GM18507 (cell line): ENCODE data around the gene KMT2C.
"Not testable (repeated sequence)": the region's sequence is repeated elsewhere in the genome, so short reads cannot be mapped to it uniquely, and the experiment has no call there.

ENCODE experiments used
- DNase-seq: peaks from one replicate; pipeline ENCODE4 v3.0.0; 2011; ENCODE audit warnings: low read depth; ENCODE audit not compliant: insufficient read length; ENCODE audit errors: extremely low spot score
- FAIRE-seq: peaks from 2 replicates; lab custom pipeline; 2011; peaks lifted over from hg19 to GRCh38; lab: Jason Lieb, UNC

The KMT2C gene

GRCh38 chr7:152259645-152260044 lies 176.2 kb downstream of the KMT2C start:
- peak; percentile 35 for FAIRE-seq
- DNase-seq: not testable (repeated sequence)

GRCh38 chr7:152247851-152248250 lies 188.0 kb downstream of the KMT2C start:
- DNase-seq: not testable (repeated sequence)
- peak; percentile 75 for FAIRE-seq

DNA sequence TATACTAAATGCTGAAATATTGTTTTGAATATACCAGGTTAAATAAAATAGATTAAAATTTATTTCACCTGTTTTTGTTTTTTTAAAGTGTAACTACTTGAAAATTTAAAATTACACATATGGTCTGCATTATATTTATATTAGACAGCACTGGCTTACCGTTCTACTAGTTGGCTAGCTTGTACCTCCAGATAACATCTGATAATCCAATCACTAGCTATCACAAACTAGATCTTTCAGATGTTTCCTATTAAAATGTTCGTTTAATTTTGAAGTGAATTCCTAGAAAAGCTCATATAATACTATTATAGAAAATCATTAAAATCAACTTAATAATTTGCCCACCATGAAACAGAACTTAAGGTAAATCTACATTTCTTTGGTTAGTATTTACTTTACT lies 190.4 kb downstream of the KMT2C start:
- not testable (repeated sequence) for FAIRE-seq, DNase-seq

GRCh38 chr7:152243464-152243863 lies 192.3 kb downstream of the KMT2C start:
- not testable (repeated sequence) for DNase-seq, FAIRE-seq

- not testable (repeated sequence) for FAIRE-seq, DNase-seq
Measured at GRCh38 chr7:152241301-152241700, 194.5 kb downstream of the KMT2C start.

- not testable (repeated sequence) for DNase-seq, FAIRE-seq
Measured at GRCh38 chr7:152236306-152236705, 199.5 kb downstream of the KMT2C start.

DNA sequence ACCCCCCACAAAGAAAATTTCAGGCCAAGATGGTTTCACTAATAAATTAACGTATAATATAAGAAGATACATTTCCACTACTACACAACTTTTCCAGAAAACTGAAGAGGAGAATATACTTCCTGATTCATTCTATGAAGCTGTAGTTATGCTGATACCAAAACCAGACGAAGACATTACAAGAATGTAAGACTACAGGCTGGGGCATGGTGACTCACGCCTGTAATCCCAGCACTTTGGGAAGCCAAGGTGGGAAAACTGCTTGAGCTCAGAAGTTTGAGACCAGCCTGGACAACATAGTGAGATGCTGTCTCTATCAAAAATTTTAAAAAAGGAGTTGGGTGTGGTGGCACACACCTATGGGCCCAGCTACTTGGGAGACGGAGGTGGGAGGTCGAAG lies 201.4 kb downstream of the KMT2C start:
- FAIRE-seq, DNase-seq: not testable (repeated sequence)

- FAIRE-seq (no peak), DNase-seq (no peak)
Measured at GRCh38 chr7:152231089-152231488, 204.7 kb downstream of the KMT2C start.

DNA sequence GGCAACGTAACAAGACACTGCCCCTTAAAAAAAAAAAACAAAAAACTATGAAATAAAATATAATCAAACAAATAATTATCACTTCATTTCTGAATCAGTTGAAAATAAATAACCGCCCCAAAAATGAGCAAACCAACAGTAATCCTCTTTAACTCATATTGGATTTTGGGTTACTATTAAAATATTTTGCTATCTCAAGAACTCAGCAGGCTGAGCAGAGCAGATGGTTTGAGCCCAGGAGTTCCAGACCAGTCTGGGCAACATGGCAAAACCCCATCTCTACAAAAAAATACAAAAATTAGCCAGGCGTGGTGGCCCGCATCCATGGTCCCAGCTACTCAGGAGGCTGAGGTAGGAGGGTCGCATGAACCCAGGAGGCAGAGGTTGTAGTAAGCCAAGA lies 216.2 kb downstream of the KMT2C start:
- FAIRE-seq, DNase-seq: not testable (repeated sequence)

DNA sequence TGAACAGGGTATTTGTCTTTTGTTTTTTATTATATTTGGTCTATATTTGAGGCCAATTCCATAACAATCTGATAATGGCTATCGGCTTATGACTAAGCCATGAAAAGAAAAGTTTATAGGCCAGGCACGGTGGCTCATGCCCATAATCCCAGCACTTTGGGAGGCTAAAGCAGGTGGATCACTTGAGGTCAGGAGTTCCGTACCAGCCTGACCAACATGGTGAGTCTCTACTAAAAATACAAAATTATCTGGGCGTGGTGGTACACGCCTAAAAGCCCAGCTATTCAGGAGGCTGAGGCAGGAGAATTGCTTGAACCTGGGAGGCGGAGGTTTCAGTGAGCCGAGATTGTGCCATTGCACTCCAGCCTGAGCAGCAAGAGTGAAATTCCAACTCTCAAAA lies 227.0 kb downstream of the KMT2C start:
- FAIRE-seq, DNase-seq: not testable (repeated sequence)

DNA sequence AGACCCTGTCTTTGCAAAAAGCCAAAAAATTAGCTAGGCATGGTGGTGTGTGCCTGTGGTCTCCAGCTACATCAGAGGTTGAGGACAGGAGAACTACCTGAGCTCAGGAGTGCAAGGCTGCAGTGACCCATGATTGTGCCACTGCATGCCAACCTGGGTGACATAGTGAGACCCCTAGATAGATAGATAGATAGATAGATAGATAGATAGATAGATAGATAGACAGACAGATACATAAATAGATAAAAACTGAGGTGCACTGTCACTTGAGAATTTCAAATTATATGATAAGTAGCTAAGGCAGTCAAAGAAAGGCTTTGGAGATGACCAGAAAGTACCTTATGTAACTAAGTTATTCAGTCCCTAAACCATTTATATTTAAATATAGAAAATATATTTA lies 231.4 kb downstream of the KMT2C start:
- FAIRE-seq: not testable (repeated sequence)

GRCh38 chr7:152203095-152203494 lies 232.7 kb downstream of the KMT2C start:
- no peak for DNase-seq
- FAIRE-seq: no peak

More for the DNA sequence above, 231.4 kb downstream of the KMT2C start:
- DNase-seq: not testable (repeated sequence)

DNA sequence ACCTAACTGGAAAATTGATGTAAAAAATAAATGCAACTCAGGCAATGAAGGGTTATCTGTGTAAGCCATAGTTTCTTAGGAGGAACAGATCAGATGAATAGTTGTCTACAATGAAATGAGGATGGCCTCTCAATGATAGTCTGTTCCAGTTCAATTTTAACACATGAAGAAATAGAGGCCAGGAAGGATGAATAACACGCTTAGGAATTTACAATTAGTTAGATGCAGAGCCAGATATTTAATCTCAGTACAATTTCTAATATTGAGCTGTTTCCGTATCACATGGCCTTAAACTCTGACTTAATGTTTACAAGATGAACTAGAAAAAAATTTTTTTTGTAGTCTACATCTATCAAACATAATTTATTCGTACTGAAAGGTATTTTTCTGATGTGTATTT lies 233.7 kb downstream of the KMT2C start:
- no peak for FAIRE-seq
- no peak for DNase-seq

DNA sequence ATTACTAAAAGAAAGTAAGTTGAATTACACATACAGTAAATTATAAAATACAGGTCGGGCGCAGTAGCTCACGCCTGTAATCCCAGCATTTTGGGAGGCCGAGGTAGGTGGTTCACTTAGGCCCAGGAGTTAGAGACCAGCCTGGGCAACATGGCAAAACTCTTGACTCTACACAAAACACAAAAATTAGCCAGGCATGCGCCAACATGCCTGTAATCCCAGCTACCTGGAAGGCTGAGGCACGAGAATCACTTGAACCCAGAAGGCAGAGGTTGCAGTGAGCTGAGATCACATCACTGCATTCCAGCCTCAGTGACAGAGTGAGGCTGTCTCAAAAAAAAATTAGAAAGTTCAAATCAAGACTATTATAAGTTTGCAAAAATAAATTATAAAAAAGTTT lies 235.4 kb downstream of the KMT2C start:
- DNase-seq (no peak), FAIRE-seq (no peak)

DNA sequence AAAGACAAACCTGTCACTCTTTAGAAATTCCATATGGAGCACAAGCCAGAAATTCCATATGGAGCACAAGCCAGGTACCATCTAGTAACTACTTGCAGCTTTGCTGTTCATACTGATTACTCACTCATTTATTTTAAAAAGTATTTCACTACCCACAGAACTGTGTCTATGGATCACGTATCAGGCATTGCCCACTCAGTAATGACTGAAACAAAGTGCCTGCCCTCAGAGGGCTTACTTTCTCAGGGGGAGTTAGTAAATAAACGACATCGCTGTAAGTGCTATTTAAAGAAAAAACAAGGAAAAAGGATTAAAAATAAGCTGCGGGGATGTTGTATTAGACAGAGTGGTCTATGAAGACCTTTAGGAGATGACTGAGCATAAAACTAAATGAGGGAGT lies 239.4 kb downstream of the KMT2C start:
- DNase-seq (no peak), FAIRE-seq (no peak)

DNA sequence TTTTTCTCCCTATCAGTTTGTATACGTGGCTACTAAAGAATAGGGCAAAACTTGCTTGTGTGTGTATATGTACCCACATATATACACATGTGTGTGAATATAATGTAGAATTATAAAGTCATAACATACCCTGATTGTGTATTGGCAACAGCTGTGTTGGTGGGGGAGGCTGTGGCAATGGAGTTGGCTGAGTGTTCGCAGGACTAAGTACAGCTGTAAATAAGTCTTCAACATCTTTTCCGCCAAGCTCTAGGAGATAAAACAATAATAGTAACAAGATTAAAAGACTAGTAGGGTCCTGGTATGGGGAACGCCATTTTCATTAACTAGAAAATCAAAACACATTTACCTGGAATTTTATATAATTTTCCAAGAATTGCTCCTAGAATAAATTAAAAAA lies 241.9 kb downstream of the KMT2C start:
- FAIRE-seq: no peak
- no peak for DNase-seq

DNA sequence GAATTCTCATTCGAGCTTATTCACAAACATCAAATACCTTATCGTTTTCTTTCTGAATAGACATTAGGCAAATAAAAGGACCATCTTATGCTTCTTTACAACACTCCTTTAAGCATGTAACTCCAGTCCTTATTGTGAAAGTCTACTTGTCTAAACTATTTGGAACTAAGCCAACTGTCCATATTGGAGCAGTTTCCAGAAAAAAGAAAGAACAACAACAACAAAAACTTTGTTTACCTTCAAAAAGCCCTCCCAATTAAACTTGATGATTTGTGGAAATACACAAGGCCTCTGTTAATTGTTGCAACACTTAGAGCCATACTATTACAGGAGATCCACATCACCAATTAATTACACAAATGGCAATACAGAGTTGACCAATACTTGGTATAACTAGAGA lies 246.7 kb downstream of the KMT2C start:
- no peak for DNase-seq
- FAIRE-seq: no peak

DNA sequence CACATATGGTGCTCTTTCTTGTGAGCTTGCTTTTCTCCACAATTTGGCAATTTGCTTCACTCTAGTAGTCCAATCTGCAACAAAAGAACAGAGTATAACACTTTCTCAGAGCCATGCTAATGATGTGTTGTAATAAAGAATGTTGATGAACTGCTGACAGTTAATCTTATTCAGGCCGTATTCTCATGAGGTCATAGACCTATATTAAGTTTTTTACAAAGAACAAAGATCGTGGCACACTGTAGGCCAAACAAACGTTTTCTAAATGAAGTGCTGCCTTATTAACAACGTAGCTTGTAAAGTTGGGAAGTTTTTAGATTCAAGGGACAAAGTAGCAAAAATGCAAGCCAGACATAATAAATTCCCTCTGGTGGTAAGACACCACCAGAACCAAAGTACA lies 250.2 kb downstream of the KMT2C start:
- FAIRE-seq (peak; percentile 12), DNase-seq (no peak)

DNA sequence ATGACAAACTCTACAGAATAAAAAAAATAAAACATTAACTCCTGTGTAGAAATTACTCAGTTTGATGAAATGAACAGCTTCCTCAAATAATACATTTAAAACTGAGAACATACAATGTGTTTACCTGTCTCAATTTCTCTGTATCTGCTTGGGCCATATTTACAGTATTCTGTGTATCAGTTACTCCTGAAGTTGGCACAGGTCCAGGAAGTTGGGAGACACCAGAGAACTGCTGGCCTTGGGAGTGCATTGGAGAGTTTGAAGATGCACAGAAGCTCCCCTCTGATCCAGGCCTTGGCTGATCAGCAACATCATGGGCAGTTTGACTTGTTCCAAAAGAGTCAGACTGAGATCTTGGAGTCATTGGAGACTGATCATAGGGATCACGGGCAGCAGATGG lies 255.2 kb downstream of the KMT2C start:
- DNase-seq: no peak
- no peak for FAIRE-seq

- DNase-seq (no peak), FAIRE-seq (no peak)
Measured at GRCh38 chr7:152180048-152180447, 255.8 kb downstream of the KMT2C start.

- DNase-seq: no peak
- no peak for FAIRE-seq
Measured at GRCh38 chr7:152178405-152179058, 257.3 kb downstream of the KMT2C start.
